HCT116 (cell line): ENCODE results near the gene NPSR1. TPM values are rescaled to one million over a fixed set of nuclear protein-coding genes. Genes with fewer than 3 reads are reported as not detected.

Experiments used
- ATAC-seq: fragments of 200-7000 bp; cut with Tn5 transposase; 2 replicates; pipeline ENCODE4 v1.9.1; 2020; ENCODE audit warnings: mild to moderate bottlenecking, moderate library complexity
- BruUV-seq: library from RNA; stranded (reverse); fragments of 400-500 nt; replicated peaks from 2 replicates; lab custom pipeline; 2021; lab: Mats Ljungman, UMichigan
- CTCF ChIA-PET: fragments of 300-600 bp; sonication (Branson Sonifier 250); formaldehyde crosslinking; loops from one replicate; lab custom pipeline; 2021; ENCODE audit warnings: antibody characterized with exemption; lab: Charles Lee
- POLR2A ChIA-PET: fragments of 300-600, 350-600 bp; sonication (Branson Sonifier 250); formaldehyde crosslinking; loops from one replicate; lab custom pipeline; 2021; ENCODE audit warnings: antibody characterized with exemption; lab: Charles Lee
- RAD21 ChIA-PET, 2 experiments: fragments of 300-600 bp; sonication (Branson Sonifier 250); formaldehyde crosslinking; loops; one replicate each; lab custom pipeline; 2023; ENCODE audit warnings: low total read pairs in 2 of 2; ENCODE audit not compliant: uncharacterized antibody in 2 of 2, unreplicated experiment in 2 of 2, low non-redundant PET in 1 of 2; lab: Charles Lee
- DNase-seq: peaks from one replicate; pipeline ENCODE4 v3.0.0-alpha.2; 2010; ENCODE audit warnings: low read depth, low spot score
- H2AFZ ChIP-seq: fragments of 200-600 bp; shearing (Covaris generic), sonication (generic); 2 replicates; pipeline ENCODE4 v1.6.1; 2017; ENCODE audit warnings: low read depth, mixed run types, mixed read lengths, antibody characterized with exemption, low read length; ENCODE audit not compliant: poor library complexity, severe bottlenecking
- H3K27ac ChIP-seq: 2 replicates; pipeline ENCODE4 v1.5.1; 2012; ENCODE audit warnings: low read depth, low read length
- H3K27me3 ChIP-seq: fragments of 200-600 bp; sonication (generic); 2 replicates; pipeline ENCODE4 v1.6.1; 2016; ENCODE audit warnings: mixed run types, low read length, mixed read lengths; ENCODE audit not compliant: insufficient read depth
- H3K36me3 ChIP-seq, 2 experiments: fragments of 200-500 bp in 1 of 2; fragments of 200-600 bp in 1 of 2; sonication (Bioruptor generic) in 1 of 2; sonication (generic) in 1 of 2; 2 replicates each; pipeline versions ENCODE4 v1.5.1 to v1.6.1; 2014 to 2016; ENCODE audit warnings: low read length in 2 of 2, inconsistent platforms in 1 of 2, mixed read lengths in 1 of 2, mixed run types in 1 of 2; ENCODE audit not compliant: insufficient read depth in 2 of 2, control insufficient read depth in 1 of 2
- H3K4me1 ChIP-seq, 2 experiments: fragments of 200-600 bp in 1 of 2; sonication (generic) in 1 of 2; 2 replicates each; pipeline versions ENCODE4 v1.5.1 to v1.6.1; 2012 to 2017; ENCODE audit warnings: low read length in 2 of 2, inconsistent platforms in 1 of 2, mild to moderate bottlenecking in 1 of 2, mixed read lengths in 1 of 2, mixed run types in 1 of 2, moderate library complexity in 1 of 2; ENCODE audit not compliant: insufficient read depth in 2 of 2, control insufficient read depth in 1 of 2
- H3K4me2 ChIP-seq: fragments of 200-600 bp; sonication (generic); 2 replicates; pipeline ENCODE4 v1.6.1; 2017; ENCODE audit warnings: mixed run types, low read length, mixed read lengths
- H3K4me3 ChIP-seq, 2 experiments: fragments of 200-600 bp in 1 of 2; sonication (generic) in 1 of 2; replicated peaks in 1 of 2; 2 replicates each; pipeline ENCODE4 v1.5.1; 2011 to 2016; ENCODE audit warnings: low read length in 2 of 2, control low read depth in 1 of 2, low read depth in 1 of 2, mild to moderate bottlenecking in 1 of 2, mixed read lengths in 1 of 2, mixed run types in 1 of 2
- H3K79me2 ChIP-seq: fragments of 200-600 bp; sonication (generic); 2 replicates; pipeline ENCODE4 v1.6.1; 2017; ENCODE audit warnings: mild to moderate bottlenecking, mixed run types, low read length, moderate library complexity, mixed read lengths; ENCODE audit not compliant: insufficient read depth
- H3K9ac ChIP-seq: fragments of 200-600 bp; sonication (generic); 2 replicates; pipeline ENCODE4 v1.6.1; 2016; ENCODE audit warnings: low read length, mixed read lengths
- H3K9me2 ChIP-seq: fragments of 200-600 bp; sonication (generic), shearing (Covaris generic); 2 replicates; pipeline ENCODE4 v1.6.1; 2017; ENCODE audit warnings: mixed run types, mild to moderate bottlenecking, moderate library complexity; ENCODE audit not compliant: insufficient read depth
- H3K9me3 ChIP-seq, 2 experiments: fragments of 200-500 bp in 1 of 2; fragments of 200-600 bp in 1 of 2; sonication (Bioruptor generic) in 1 of 2; sonication (generic) in 1 of 2; 2 replicates each; pipeline ENCODE4 v1.6.1; 2014 to 2017; ENCODE audit warnings: low read length in 2 of 2, mixed read lengths in 2 of 2, inconsistent platforms in 1 of 2, low read depth in 1 of 2, mild to moderate bottlenecking in 1 of 2, mixed run types in 1 of 2, moderate library complexity in 1 of 2; ENCODE audit not compliant: control insufficient read depth in 1 of 2, insufficient read depth in 1 of 2
- H4K20me1 ChIP-seq: fragments of 200-600 bp; sonication (generic), shearing (Covaris generic); 2 replicates; pipeline ENCODE4 v1.6.1; 2017; ENCODE audit warnings: mixed run types, mild to moderate bottlenecking, moderate library complexity; ENCODE audit not compliant: insufficient read depth
- EZH2phosphoT487 ChIP-seq: fragments of 200-600 bp; IDR thresholded peaks from 2 replicates; pipeline ENCODE4 v1.6.1; 2018; ENCODE audit warnings: antibody characterized with exemption, borderline replicate concordance
- POLR2A ChIP-seq: IDR thresholded peaks from 2 replicates; pipeline ENCODE4 v1.7.0; 2011; ENCODE audit warnings: borderline replicate concordance; ENCODE audit not compliant: insufficient read depth, insufficient read length; ENCODE audit errors: extremely low read depth
- SRF ChIP-seq: IDR thresholded peaks from 2 replicates; pipeline ENCODE4 v1.6.1; 2012; ENCODE audit warnings: low read depth
- ZNF274 ChIP-seq: fragments of 200-500 bp; sonication (Bioruptor generic); IDR thresholded peaks from 2 replicates; pipeline ENCODE4 v1.6.1; 2014; ENCODE audit warnings: mild to moderate bottlenecking, low read depth, low read length, inconsistent platforms
- intact Hi-C: fragments of 100-400 bp; cut with micrococcal nuclease; formaldehyde crosslinking; loops from 2 replicates; pipeline ENCODE4 v1.10.0; 2022
- total RNA-seq: library from RNA; stranded (reverse); gene quantifications from one replicate; pipeline ENCODE4 v1.2.1, GENCODE V29; 2021; ENCODE audit not compliant: unreplicated experiment
- TF ChIP-seq, protein P1 (sequence below): IDR thresholded peaks from 2 replicates; pipeline ENCODE4 v1.6.1; 2011; ENCODE audit warnings: mild to moderate bottlenecking, low read length, moderate library complexity; ENCODE audit not compliant: insufficient replicate concordance; ENCODE audit errors: extremely low read depth
- TF ChIP-seq, protein P2 (sequence below): IDR thresholded peaks from 2 replicates; pipeline ENCODE4 v1.6.1; 2012; ENCODE audit warnings: low read depth
- TF ChIP-seq, protein P3 (sequence below), 3 experiments: fragments of 200-600 bp in 1 of 3; sonication (generic) in 1 of 3; IDR thresholded peaks in 2 of 3; conservative IDR thresholded peaks in 1 of 3; 2 replicates each; pipeline ENCODE4 v1.5.1; 2012 to 2017; ENCODE audit warnings: low read depth in 2 of 3, low read length in 2 of 3, antibody characterized with exemption in 1 of 3, borderline replicate concordance in 1 of 3, control low read depth in 1 of 3, mild to moderate bottlenecking in 1 of 3, mixed read lengths in 1 of 3, mixed run types in 1 of 3, moderate library complexity in 1 of 3; ENCODE audit not compliant: insufficient read depth in 1 of 3

Gene NPSR1
- total RNA-seq, 1 experiment from 2014 or later = not detected

DNA sequence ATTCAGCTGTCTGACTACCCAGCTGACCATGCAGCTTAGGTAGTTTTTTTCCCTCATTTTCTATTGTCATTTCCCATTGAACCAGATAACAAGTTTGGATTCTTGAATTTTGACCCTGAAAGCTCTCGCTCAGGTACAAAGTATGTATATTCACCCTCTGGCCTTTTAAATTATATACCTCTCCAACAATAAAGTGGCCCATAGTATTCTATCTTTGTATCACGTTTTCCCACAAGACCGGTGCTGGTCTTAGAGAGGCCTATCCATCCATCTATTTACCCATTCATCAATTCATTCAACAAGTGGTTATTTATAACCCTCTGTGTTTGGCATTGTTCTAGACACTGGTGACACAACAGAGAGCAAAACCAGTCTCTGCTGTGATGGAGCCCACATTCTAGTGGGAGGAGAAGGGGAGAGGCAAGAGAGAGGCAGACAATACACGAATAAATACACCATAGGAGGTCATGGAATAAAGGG lies 35.2 kb upstream of the NPSR1 start:
- Histone ChIP-seq H2AFZ (no peak overlapping the region), H4K20me1 (no peaks in the 10 kb centered on the region), H3K9ac (no peak overlapping the region), H3K4me3 (no peak overlapping the region), H3K36me3 (no peaks in the 10 kb centered on the region), H3K9me3 (no peaks in the 10 kb centered on the region), H3K79me2 (no peaks in the 10 kb centered on the region), H3K4me1 (no peaks in the 10 kb centered on the region), H3K27me3 (no peaks in the 10 kb centered on the region), H3K27ac (no peak overlapping the region), H3K9me2 (no peaks in the 10 kb centered on the region), H3K4me2 (no peak overlapping the region)
- ChIA-PET RAD21 (no interaction called here), POLR2A (no interaction called here), CTCF (no interaction called here)
- TF ChIP-seq, protein P1, sequence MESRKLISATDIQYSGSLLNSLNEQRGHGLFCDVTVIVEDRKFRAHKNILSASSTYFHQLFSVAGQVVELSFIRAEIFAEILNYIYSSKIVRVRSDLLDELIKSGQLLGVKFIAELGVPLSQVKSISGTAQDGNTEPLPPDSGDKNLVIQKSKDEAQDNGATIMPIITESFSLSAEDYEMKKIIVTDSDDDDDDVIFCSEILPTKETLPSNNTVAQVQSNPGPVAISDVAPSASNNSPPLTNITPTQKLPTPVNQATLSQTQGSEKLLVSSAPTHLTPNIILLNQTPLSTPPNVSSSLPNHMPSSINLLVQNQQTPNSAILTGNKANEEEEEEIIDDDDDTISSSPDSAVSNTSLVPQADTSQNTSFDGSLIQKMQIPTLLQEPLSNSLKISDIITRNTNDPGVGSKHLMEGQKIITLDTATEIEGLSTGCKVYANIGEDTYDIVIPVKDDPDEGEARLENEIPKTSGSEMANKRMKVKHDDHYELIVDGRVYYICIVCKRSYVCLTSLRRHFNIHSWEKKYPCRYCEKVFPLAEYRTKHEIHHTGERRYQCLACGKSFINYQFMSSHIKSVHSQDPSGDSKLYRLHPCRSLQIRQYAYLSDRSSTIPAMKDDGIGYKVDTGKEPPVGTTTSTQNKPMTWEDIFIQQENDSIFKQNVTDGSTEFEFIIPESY = no peak
- TF ChIP-seq EZH2phosphoT487 (no peak), ZNF274 (no peak), SRF (no peak), POLR2A (no peak)
- TF ChIP-seq, protein P2, sequence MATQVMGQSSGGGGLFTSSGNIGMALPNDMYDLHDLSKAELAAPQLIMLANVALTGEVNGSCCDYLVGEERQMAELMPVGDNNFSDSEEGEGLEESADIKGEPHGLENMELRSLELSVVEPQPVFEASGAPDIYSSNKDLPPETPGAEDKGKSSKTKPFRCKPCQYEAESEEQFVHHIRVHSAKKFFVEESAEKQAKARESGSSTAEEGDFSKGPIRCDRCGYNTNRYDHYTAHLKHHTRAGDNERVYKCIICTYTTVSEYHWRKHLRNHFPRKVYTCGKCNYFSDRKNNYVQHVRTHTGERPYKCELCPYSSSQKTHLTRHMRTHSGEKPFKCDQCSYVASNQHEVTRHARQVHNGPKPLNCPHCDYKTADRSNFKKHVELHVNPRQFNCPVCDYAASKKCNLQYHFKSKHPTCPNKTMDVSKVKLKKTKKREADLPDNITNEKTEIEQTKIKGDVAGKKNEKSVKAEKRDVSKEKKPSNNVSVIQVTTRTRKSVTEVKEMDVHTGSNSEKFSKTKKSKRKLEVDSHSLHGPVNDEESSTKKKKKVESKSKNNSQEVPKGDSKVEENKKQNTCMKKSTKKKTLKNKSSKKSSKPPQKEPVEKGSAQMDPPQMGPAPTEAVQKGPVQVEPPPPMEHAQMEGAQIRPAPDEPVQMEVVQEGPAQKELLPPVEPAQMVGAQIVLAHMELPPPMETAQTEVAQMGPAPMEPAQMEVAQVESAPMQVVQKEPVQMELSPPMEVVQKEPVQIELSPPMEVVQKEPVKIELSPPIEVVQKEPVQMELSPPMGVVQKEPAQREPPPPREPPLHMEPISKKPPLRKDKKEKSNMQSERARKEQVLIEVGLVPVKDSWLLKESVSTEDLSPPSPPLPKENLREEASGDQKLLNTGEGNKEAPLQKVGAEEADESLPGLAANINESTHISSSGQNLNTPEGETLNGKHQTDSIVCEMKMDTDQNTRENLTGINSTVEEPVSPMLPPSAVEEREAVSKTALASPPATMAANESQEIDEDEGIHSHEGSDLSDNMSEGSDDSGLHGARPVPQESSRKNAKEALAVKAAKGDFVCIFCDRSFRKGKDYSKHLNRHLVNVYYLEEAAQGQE = no peak
- TF ChIP-seq, protein P3, sequence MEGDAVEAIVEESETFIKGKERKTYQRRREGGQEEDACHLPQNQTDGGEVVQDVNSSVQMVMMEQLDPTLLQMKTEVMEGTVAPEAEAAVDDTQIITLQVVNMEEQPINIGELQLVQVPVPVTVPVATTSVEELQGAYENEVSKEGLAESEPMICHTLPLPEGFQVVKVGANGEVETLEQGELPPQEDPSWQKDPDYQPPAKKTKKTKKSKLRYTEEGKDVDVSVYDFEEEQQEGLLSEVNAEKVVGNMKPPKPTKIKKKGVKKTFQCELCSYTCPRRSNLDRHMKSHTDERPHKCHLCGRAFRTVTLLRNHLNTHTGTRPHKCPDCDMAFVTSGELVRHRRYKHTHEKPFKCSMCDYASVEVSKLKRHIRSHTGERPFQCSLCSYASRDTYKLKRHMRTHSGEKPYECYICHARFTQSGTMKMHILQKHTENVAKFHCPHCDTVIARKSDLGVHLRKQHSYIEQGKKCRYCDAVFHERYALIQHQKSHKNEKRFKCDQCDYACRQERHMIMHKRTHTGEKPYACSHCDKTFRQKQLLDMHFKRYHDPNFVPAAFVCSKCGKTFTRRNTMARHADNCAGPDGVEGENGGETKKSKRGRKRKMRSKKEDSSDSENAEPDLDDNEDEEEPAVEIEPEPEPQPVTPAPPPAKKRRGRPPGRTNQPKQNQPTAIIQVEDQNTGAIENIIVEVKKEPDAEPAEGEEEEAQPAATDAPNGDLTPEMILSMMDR (IDR thresholded peaks at IDR 0.05 in 2 of 3, conservative IDR thresholded peaks at IDR 0.05 in 1 of 3; ENCODE audit: borderline replicate concordance in 1 of 3, insufficient read depth in 1 of 3, low read depth in 2 of 3, low read length in 2 of 3) = no peak
- intact Hi-C loops = no loop called here
- DNase-seq (no peak), ATAC-seq (no peak)
- no TSS peak for BruUV-seq
